GM18907 (cell line): ENCODE measurements around the gene NAB1.
A peak's percentile ranks its signal among the peaks of the same experiment; 100 is the strongest.
"Not testable (repeated sequence)": the region's sequence is repeated elsewhere in the genome, so short reads cannot be mapped to it uniquely, and the experiment has no call there.

Experiments used
- ATAC-seq: cut with Tn5 transposase; IDR thresholded peaks from one replicate; pipeline ENCODE4 v1.9.1; 2021; ENCODE audit warnings: mild to moderate bottlenecking, moderate library complexity; ENCODE audit not compliant: unreplicated experiment

NAB1 gene

DNA sequence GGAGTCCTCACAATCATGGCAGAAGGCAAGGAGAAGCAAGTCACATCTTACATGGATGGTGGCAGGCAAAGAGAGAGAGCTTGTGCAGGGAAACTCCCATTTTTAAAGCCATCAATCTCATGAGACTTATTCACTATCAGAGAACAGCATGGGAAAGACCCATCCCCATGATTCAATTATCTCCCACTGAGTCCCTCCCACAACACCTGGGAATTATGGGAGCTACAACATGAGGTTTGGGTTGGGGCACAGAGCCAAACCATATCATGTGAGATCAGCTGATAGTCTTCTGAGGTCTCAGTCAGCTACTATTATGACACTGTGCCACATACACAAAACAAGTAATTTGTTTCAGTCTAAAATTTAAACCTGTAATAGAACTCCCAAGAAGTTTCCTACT, 59.8 kb downstream of the NAB1 start:
- not testable (repeated sequence) for ATAC-seq

- no peak for ATAC-seq
These were observed 62.2 kb downstream of the NAB1 start for GRCh38 chr2:190711069-190711468.

- no peak for ATAC-seq
These were observed 64.6 kb downstream of the NAB1 start for GRCh38 chr2:190713471-190713870.

DNA sequence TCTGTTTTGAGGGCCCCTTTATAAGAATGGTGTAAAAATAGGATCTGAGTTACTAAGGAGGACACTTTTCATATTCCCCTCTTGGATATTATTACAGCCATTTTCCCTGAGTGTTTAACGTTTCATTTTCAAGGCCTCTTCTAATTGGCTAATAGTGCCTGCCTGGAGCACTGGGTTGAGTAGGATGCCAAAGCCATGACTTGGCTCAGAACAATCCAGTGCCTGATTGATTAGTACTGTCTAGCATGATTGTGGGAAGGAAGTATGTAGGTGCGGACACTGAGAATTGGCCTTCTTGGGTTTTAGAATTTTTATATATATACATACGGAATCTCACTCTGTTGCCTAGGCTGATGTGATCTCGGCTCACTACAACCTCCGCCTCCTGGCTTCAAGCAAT, 66.1 kb downstream of the NAB1 start:
- no peak for ATAC-seq

- ATAC-seq, result no peak
These were observed 67.4 kb downstream of the NAB1 start for GRCh38 chr2:190716176-190716807.

GRCh38 chr2:190717306-190717705, 68.4 kb downstream of the NAB1 start:
- no peak for ATAC-seq

GRCh38 chr2:190717764-190718651, 69.1 kb downstream of the NAB1 start:
- no peak for ATAC-seq

DNA sequence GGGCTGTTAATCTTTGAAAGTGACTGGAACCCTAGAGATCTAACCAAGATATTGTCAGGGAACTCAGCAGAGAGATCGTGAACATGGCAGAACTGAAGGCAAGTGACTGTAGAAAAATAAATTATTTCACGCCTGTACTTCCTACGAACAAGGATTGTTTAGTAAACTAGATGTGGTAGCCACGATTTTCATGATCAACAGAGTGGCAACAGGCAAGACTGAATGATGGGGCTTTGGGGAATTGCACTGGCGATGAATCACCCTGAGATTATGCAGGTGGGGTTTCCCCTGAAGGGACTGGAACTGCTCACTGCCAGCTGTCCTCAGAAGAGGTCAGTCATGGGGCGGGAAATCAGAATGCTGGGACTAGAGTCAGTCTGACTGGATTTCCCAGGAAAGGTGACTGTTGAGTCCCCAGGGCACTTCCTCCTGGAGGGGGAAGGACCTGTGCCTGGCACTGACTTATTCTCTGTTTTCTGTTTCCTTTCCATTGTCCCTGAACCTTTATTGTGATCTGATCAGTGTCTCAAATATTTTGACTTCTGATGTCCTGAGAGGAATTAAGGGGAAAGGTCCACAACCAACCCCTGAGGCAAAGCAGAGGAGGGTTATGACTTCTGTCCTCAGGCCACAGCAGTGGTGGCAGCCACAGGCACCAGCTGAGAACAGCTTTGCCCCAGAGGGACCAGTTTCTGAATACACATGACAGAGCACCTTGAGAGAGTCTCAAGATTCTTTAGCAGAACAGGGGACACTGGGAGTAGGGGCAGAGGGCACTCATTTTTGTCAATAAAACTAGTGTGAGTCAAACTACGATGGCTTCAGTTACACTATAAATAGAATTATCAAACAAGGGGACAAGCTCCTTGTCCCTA, 70.0 kb downstream of the NAB1 start:
- ATAC-seq, result peak; percentile 77

DNA sequence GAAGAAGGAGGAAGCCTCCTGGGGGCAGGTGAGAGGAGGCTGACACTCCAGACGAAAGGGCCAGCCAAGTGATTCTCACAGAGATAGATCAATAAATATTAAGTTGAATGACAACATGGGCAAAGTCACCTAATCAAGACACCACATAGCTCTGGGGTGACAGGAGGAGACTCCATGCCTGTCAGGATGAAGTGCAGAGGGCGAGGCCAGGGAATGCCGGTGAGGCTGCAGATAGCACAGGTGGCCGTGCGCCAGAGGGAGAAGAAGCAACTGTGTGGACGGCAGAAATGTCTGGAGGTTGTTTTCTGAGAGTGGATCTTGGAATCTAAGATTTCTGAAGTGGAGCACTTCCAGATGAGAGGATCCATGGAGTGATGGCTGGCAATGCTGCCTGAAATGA, 71.4 kb downstream of the NAB1 start:
- ATAC-seq, result no peak

DNA sequence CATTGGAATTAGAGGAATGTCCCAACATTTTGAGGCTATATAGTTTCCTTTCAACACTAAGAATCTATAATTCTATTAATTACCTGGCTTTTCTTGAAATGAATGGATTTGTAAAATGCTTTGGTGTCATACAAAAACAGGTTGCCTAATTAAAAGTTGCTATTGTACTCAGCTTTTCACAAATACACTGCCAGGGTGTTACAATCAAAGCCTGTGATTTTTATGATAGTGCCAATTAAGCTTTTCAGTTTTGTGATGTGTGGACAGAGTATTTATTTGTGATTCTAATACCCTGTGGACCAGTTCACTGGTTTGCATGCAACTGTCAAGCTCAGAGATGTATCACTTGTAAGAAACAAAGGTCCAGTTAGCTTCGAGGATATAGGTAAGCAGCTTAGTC, 71.8 kb downstream of the NAB1 start:
- no peak for ATAC-seq

DNA sequence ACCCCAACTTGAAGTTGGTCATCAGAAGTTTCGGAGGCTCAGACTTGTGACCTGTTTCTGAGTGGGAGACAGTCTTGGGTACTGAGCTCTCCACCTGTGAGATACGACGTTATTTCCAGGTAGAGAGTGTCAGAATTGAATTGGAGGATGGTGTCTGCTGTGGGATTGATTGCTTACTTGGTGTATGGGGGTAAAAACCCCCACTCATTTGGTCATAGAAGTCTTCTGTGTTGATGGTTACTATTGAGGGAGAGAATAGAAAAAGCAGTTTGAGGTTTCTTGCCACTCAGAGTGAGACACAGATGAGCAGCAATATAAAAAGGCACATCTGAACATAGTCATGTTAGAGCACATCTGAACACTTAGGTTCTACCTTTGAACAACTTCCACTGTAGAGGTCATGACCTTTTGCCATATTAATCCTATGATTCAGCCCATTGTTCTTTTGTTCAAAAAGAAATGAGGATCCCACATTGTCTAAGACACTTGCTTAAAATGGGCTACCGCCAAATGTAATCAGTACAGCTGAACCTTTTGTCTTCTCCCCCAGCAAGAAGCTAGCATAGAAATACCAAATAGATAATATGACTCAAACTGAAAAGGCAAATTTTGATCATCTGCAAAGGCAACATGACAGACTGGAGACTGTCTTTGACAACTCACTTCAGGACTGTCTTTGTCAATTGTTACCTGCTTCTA, 73.3 kb downstream of the NAB1 start:
- ATAC-seq, result peak; percentile 71

GRCh38 chr2:190722835-190723234, 74.0 kb downstream of the NAB1 start:
- ATAC-seq, result peak; percentile 4

DNA sequence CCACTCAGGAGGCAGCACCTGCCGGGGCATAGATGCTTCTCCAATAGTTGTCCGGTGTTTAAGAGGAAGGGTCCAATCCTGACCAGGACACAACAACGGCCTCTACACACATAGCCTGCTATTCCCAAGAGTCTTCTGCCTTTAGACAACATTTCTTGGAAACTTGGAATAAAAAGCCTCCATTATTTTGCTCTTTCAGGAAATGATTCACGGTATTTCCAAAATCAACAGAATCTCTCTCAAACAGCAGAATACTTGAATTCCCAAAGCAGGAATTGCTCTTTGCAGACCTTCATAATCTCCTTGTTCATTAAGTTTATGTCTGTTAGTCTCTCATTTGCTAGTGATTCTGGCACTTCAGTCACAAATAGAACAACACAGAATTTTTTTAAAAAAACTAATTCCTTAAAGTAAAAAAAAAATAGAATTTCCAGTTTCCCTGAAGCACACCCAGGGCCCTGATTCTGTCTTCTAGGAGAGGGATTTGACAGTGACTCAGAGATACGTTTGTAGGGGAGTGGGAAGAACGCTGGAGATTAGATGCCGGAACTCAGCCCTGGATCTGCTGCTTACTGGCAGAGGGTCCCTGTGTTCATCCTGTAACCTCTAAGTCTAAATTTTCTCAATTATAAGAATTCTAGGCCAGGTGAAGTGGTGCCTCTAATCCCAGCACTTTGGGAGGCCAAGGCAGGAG, 74.7 kb downstream of the NAB1 start:
- no peak for ATAC-seq

DNA sequence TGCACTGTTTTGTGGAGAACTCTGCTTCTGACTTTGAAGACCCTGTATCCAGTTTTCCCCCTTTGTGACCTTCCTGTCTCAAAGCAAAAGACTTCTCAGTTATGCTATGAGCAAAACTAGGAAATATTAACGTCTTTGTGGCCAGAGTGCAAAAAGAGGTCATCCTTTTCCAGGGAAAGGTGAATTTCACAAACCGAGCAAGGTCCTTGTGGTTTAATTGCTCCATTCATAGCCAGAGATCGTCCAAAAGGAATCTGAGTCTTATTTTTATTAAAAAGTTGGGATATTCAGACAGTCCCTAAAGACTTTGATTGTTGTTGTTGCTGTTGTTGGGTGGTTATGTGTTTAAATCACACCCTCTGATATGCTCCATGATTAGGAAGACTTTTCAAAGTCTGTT, 77.4 kb downstream of the NAB1 start:
- ATAC-seq, result no peak

DNA sequence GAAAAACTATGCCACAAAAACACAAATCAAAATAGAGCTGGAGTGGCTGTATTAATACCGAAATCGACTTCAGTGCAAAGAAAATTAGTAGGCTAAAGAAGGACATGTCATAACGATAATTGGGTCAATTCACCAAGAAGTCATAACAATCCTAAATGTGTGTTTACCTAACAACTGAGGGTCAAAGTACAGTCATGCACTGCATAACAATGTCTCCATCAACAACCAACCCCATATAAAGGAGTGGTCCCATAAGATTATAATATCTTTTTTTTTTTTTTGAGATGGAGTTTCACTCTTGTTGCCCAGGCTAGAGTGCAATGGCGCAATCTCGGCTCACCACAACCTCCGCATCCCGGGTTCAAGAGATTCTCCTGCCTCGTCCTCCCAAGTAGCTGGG, 87.5 kb downstream of the NAB1 start:
- ATAC-seq, result no peak

DNA sequence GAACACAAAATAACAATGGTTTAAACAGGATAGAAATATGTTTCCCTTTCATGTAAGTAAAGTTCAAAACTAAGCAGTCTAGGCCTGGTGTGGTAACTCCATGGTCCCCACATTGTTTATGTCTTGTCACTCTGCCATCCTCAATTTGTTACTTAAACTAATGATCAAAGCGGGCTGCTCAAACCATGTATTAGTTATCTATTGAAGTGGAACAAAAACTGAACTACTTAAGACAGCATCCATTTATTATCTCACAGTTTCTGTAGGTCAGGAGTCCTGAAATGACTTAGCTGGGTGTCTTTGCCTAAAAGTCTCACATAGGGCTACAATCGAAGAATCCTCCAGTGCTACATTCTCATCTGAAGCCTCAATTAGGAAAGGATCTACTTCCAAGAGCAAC, 91.6 kb downstream of the NAB1 start:
- ATAC-seq, result no peak
